Neutrophil (primary cell): Measurements from ENCODE around the gene SLC44A3.

Source experiments
- H3K27ac ChIP-seq: fragments of 200-600 bp; sonication (generic); 2 replicates; pipeline ENCODE4 v1.5.1; 2016; ENCODE audit warnings: mild to moderate bottlenecking, moderate library complexity
- H3K27me3 ChIP-seq: fragments of 200-600 bp; sonication (generic); 2 replicates; pipeline ENCODE4 v1.6.0; 2016; ENCODE audit warnings: mild to moderate bottlenecking
- H3K36me3 ChIP-seq: fragments of 200-600 bp; sonication (generic); 2 replicates; pipeline ENCODE4 v1.5.1; 2017
- H3K4me1 ChIP-seq, 2 experiments: fragments of 200-600 bp in 1 of 2; sonication (generic) in 1 of 2; 1 replicate in 1 of 2; 2 replicates in 1 of 2; pipeline versions ENCODE4 v1.5.1 to v1.6.1; 2013 to 2016; ENCODE audit warnings: low read depth in 1 of 2, low read length in 1 of 2, mild to moderate bottlenecking in 1 of 2, moderate library complexity in 1 of 2; ENCODE audit not compliant: control insufficient read depth in 1 of 2, insufficient read depth in 1 of 2
- H3K4me3 ChIP-seq, 2 experiments: fragments of 200-600 bp in 1 of 2; sonication (generic) in 1 of 2; 1 replicate in 1 of 2; 2 replicates in 1 of 2; pipeline ENCODE4 v1.5.1; 2013 to 2016; ENCODE audit warnings: low read depth in 1 of 2, low read length in 1 of 2, mild to moderate bottlenecking in 1 of 2, moderate library complexity in 1 of 2
- H3K9me3 ChIP-seq: fragments of 200-600 bp; sonication (generic); 2 replicates; pipeline ENCODE4 v1.5.1; 2016
- CTCF ChIP-seq: fragments of 200-600 bp; sonication (generic); IDR thresholded peaks from 2 replicates; pipeline ENCODE4 v1.5.1; 2016; ENCODE audit warnings: antibody characterized with exemption

The SLC44A3 gene

DNA sequence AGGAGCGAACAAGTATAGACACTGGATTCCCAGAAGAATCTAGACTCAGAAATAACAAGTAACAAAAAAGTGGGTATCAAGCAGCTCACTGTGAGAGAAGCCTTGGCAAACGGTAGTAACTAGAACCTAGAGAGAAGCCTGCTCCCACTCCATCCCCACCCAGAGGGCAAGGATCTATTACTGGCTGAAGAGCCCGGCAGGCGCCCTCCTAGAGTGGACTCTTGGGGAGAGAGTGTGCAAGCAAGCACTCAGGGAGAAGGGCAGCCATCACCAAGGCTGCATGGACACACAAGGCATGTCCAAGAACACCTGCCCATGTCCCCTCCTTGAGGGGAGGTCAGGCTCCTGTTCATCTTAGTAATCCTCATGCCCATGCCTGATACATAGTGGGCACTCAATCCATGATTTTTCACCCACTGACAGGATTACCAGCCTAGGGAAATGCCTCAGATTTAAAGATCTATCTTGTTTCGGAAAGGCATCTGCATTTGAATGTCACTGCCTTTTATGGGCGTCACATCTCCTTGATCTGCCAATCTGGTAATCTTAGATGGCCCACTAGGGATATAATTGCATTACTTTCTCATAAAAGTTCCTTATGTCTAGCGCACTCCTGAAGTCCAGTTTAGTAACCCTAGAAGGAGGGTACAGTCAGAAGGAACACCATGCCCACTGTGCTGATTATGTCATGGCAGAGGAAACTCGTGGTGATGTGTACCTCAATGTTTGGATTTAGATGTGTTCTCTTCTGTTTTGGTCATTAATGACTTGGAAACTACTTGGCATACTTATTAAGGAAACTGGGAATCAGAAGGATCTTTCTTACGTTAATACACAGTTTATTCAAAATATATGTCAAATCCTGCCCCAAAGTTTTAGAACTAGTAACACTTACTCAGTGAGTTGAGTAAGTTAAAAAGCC is 92.4 kb downstream of the SLC44A3 start:
- Histone ChIP-seq H3K36me3 (no peaks in the 10 kb centered on the region), H3K4me3 (no peak overlapping the region)
- TF ChIP-seq CTCF, result no peak

DNA sequence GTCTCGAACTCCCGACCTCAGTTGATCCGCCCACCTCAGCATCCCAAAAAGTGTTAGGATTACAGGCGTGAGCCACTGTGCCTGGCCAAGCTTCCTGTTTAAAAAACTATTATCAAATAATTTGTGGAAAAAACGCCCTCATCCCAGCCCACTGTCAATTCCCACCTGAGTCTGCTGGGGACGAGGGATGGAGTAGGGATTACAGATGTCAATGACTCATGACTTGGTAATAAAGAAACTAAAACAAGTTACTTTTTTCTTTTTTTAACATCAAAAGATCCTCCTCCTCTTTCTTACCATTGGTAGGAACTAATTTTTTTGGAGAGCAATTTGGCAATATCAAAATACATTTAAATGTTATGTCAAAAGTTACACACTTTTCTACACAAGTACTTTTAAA is 97.1 kb downstream of the SLC44A3 start:
- H3K36me3 ChIP-seq, result no peaks in the 10 kb centered on the region
- H3K4me1 ChIP-seq, result no peaks in the 10 kb centered on the region
- no peak overlapping the region for H3K27ac ChIP-seq
- H3K4me3 ChIP-seq, result no peak overlapping the region
- H3K27me3 ChIP-seq, result peaks cover 31% of the 10 kb centered on the region
- TF ChIP-seq CTCF, result no peak
- no peaks in the 10 kb centered on the region for H3K9me3 ChIP-seq

More for the DNA sequence above, 92.4 kb downstream of the SLC44A3 start:
- no peaks in the 10 kb centered on the region for H3K9me3 ChIP-seq
- H3K27me3 ChIP-seq, result peaks cover 4% of the 10 kb centered on the region
- no peaks in the 10 kb centered on the region for H3K4me1 ChIP-seq
- no peak overlapping the region for H3K27ac ChIP-seq

DNA sequence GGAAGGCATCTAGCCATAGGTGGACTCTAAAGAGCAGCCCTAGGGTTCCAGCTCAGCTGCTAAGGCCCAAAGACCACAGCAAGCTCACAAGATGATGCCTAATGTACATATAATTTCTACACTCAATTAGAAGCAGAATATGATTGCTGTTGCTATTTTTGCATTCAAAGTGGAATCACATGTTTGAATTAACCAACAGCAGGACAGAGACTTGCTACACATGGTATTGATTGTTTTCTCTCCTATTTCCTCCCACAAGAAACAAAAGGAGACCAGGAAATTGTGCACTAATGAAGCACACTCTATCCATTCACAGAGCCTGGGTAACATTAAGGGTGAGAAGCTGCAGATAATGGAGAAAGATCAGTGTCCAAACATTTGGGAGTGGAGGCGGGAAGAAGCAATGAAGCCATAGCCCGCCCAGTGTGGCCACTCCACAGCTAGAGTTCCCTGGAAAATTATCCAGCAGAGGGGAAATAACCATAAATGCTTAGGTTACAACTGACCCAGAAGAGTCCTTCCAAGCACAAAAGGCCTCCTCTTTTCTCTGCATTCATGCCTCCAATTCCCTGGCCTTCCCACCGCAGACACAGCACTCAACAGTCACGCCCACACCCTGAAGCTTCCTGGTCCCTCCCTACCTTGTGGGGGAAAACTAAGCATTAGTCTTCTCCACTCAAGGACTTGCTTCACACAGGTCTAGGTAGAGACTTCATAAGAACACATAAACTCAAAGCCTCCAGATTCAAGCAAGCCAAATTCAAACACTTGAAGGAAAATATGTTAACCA is 99.3 kb downstream of the SLC44A3 start:
- H3K27me3 ChIP-seq, result peaks cover 49% of the 10 kb centered on the region
- no peaks in the 10 kb centered on the region for H3K4me1 ChIP-seq
- no peaks in the 10 kb centered on the region for H3K36me3 ChIP-seq
- no peak overlapping the region for H3K4me3 ChIP-seq
- TF ChIP-seq CTCF, result no peak
- no peaks in the 10 kb centered on the region for H3K9me3 ChIP-seq
- no peak overlapping the region for H3K27ac ChIP-seq

DNA sequence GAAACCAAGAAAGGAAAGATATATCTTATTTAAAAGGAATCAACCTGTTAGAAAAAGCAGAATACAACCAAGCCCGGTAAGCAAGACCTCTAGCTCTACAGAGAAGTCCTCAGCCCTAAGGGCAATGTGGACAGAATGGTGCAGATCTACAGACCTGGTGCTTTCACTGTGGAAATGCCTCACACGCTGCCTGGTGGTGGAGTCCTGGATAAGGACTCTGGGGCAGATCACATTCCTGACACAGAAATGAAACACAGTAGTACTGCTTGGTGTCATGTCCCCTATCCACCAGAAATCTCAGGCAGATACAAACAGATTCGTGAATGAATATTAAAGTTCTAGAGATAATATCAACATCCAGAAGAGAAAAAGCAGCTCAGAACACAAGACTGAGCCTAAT is 99.9 kb downstream of the SLC44A3 start:
- Histone ChIP-seq H3K36me3 (no peaks in the 10 kb centered on the region), H3K27ac (no peak overlapping the region), H3K4me3 (no peak overlapping the region), H3K27me3 (peaks cover 55% of the 10 kb centered on the region), H3K4me1 (no peaks in the 10 kb centered on the region), H3K9me3 (no peaks in the 10 kb centered on the region)
- no peak for TF ChIP-seq CTCF

DNA sequence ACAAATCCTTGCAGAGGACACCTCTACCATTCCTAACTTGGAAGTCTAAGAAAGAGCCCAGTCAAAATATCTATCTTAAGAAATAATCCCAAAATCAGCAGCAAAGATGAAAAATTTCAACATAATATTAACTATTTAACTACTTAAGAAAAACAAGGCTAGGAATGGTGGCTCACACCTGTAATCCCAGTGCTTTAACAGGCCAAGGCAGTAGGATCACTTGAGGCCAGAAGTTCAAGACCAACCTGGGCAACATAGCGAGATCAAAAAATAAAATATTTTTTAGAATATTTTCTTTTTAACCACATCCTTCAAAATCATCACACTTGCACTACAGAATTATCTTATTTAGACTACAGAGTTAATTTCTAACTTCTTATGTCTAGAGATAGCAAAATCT is 101.8 kb downstream of the SLC44A3 start:
- Histone ChIP-seq H3K36me3 (no peaks in the 10 kb centered on the region), H3K9me3 (no peaks in the 10 kb centered on the region), H3K27me3 (peaks cover 74% of the 10 kb centered on the region), H3K4me1 (peaks cover 13 to 16% of the 10 kb centered on the region in 2 experiments), H3K27ac (no peak overlapping the region), H3K4me3 (no peak overlapping the region)
- TF ChIP-seq CTCF, result no peak
